Psoas muscle (tissue), 8 donors: Measurements from ENCODE around the gene CFAP157. TPM values are rescaled to one million over a fixed set of nuclear protein-coding genes. Genes with fewer than 3 reads are reported as not detected.
A peak's percentile ranks its signal among the peaks of the same experiment; 100 is the strongest.

Experiments used
- ATAC-seq, 4 donors: fragments of 200-7000 bp; cut with Tn5 transposase; one replicate each; pipeline ENCODE4 v1.9.1; 2020; ENCODE audit warnings: moderate library complexity in 3 of 4, mild to moderate bottlenecking in 2 of 4
- DNase-seq, 2 donors: peaks; one replicate each; pipeline ENCODE4 v3.0.0-alpha.2; 2020
- H3K27ac ChIP-seq: fragments of 200-600 bp; one replicate; pipeline ENCODE4 v1.8.0; 2022
- H3K27me3 ChIP-seq, 3 donors: fragments of 200-600 bp in 1 of 3; one replicate each; pipeline versions ENCODE4 v1.6.1 to v1.8.0; 2013 to 2022; ENCODE audit warnings: low read length in 2 of 3, mild to moderate bottlenecking in 2 of 3, moderate library complexity in 1 of 3; ENCODE audit not compliant: insufficient read depth in 3 of 3
- H3K36me3 ChIP-seq, 2 donors: fragments of 200-600 bp in 1 of 2; one replicate each; pipeline versions ENCODE4 v1.6.1 to v1.8.0; 2013 to 2022; ENCODE audit warnings: low read depth in 1 of 2, mild to moderate bottlenecking in 1 of 2, moderate library complexity in 1 of 2; ENCODE audit not compliant: insufficient read depth in 1 of 2
- H3K4me1 ChIP-seq: fragments of 200-600 bp; one replicate; pipeline ENCODE4 v1.8.0; 2022
- H3K4me3 ChIP-seq: fragments of 200-600 bp; one replicate; pipeline ENCODE4 v1.8.0; 2022; ENCODE audit warnings: mild to moderate bottlenecking
- H3K9me3 ChIP-seq: fragments of 200-600 bp; one replicate; pipeline ENCODE4 v1.8.0; 2022
- WGBS, 3 donors: extraction: QIAGEN DNeasy Blood & Tissue Kit; methylation state at CpG; one replicate each; pipeline versions ENCODE4 v1.1.6 to v1.1.7; 2013; 5-methylcytosine and 5-hydroxymethylcytosine counted together
- intact Hi-C, 2 donors: fragments of 100-400 bp; cut with DNase I; formaldehyde crosslinking; loops; one replicate each; pipeline versions ENCODE4 v1.11.0 to v1.14.2; 2022
- polyA plus RNA-seq, 3 donors: library from polyadenylated mRNA; stranded (reverse); fragments of 200-250 nt; gene quantifications; one replicate each; pipeline ENCODE4 v1.2.3, GENCODE V29; 2013
- total RNA-seq, 4 donors: library from RNA; stranded (reverse); fragmentation: NEBNext Ultra II Directional in 2 of 4; extraction: Animal tissue kit (Norgen Biotek cat#: 25700) in 2 of 4; gene quantifications; one replicate each; pipeline versions ENCODE4 v1.2.1 to v1.2.4, GENCODE V29; 2021 to 2023
- TF ChIP-seq, protein P1 (sequence below): fragments of 200-600 bp; IDR thresholded peaks from one replicate; pipeline ENCODE4 v1.8.0; 2022; ENCODE audit warnings: antibody characterized with exemption
- donor health status: healthy with polysubstance abuse.
- donor health status: DM: no; HTN: no; CAD: no; lungs with moderate emphysema.
- donor health status: Bipolar disorder and iron deficiency.
- donor health status: healthy.
- donor health status: DM: yes; HTN: yes; CAD: no.
- donor health status: DM: no; HTN: no; CAD: no.
- donor health status: DM: no; HTN: no; CAD: no.
- donor health status: DM: yes; HTN: yes; CAD: no.

The CFAP157 gene
- total and polyA plus RNA-seq, 7 donors, result 0.10 to 0.34 (median 0.23) TPM; not detected in 3

DNA sequence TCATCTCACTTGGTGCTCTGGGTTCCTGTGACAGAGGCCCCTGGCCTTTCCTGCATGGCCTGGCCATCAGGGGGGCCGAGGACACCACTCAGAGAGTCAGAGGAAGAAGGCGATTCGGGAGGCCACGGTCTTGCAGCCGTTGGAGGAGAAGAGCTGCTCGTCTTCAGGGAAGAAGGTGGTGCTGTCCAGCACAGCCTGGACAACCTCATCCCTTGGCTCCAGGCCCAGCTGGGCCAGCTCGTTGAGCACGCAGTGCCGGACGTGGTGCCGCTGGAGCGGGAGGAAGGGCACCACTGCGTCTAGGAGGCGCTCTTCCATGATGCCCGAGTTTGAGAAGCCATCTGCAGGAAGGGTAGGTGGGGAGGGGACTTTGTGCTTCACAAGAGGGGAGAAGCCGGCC is 25.1 kb downstream of the CFAP157 start:
- H3K27me3 ChIP-seq, result no peaks in the 10 kb centered on the region
- TF ChIP-seq, protein P1, sequence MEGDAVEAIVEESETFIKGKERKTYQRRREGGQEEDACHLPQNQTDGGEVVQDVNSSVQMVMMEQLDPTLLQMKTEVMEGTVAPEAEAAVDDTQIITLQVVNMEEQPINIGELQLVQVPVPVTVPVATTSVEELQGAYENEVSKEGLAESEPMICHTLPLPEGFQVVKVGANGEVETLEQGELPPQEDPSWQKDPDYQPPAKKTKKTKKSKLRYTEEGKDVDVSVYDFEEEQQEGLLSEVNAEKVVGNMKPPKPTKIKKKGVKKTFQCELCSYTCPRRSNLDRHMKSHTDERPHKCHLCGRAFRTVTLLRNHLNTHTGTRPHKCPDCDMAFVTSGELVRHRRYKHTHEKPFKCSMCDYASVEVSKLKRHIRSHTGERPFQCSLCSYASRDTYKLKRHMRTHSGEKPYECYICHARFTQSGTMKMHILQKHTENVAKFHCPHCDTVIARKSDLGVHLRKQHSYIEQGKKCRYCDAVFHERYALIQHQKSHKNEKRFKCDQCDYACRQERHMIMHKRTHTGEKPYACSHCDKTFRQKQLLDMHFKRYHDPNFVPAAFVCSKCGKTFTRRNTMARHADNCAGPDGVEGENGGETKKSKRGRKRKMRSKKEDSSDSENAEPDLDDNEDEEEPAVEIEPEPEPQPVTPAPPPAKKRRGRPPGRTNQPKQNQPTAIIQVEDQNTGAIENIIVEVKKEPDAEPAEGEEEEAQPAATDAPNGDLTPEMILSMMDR, result no peak
- intact Hi-C loops, result loop anchor here (5.0 kb wide), 3 partner anchors 120 to 230 kb away; partner anchors contain the start of gene STXBP1 (in 1 of the 2)
- peak in 1 of 2 donors; percentile 53 for DNase-seq
- ATAC-seq, result no peak
- peaks cover 11% of the 10 kb centered on the region for H3K4me1 ChIP-seq
- H3K9me3 ChIP-seq, result no peaks in the 10 kb centered on the region
- WGBS, 3 donors, result 66 to 71% (median 68%) methylated on average over 16 of the region's 16 CpGs
- H3K36me3 ChIP-seq, result peaks cover 0 to 31% of the 10 kb centered on the region in 2 donors
- H3K27ac ChIP-seq, result no peak overlapping the region
- no peak overlapping the region for H3K4me3 ChIP-seq

DNA sequence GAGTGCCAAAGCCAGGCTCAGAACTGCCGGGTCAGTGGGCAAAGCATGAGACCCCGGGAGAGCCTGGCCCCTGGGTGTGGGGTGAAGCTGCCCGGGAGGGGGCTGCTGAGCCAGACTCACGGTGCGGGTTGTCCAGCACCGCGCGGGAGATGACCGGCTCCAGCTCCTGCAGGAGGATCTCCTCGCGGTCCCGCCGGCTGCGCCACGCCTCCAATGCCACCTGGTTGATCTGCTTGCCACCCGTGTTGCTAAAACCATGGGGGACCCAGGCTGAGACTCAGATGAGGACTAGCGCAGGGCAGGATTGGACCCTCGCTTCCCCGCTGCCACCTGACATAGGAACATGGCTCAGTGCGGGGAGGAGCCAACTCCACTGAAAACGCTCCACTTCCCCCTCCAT is 25.7 kb downstream of the CFAP157 start:
- TF ChIP-seq, protein P1, result no peak
- Histone ChIP-seq H3K36me3 (peaks cover 0 to 31% of the 10 kb centered on the region in 2 donors), H3K4me3 (no peak overlapping the region), H3K27me3 (peaks cover 0 to 1% (median 0%) of the 10 kb centered on the region in 3 donors), H3K27ac (no peak overlapping the region), H3K4me1 (peaks cover 11% of the 10 kb centered on the region), H3K9me3 (no peaks in the 10 kb centered on the region)
- intact Hi-C loops, result loop anchor here (5.0 kb wide), 3 partner anchors 120 to 230 kb away; partner anchors contain the start of gene STXBP1 (in 1 of the 2)
- DNase-seq (no peak), ATAC-seq (no peak)
- 86 to 92% (median 90%) methylated on average over 21 of the region's 21 CpGs for WGBS, 3 donors

DNA sequence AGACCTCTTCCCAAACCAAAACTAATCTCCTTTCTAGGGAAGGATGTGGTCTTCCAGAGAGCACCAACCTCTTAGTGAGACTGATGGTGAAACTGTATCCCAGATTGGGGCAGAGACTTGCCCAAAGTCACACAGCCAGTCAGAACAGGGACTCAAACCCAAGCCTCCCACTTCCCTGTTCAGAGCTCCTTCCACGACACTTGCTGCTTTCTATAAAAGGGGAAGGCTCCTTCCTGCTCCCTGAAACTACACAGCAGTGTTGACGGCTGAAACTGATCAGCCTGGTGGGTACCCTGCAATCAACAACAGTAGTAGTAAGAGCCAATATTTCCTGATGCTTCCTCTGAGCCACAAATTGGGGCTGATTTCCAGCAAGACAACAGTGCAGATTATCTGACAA is 26.8 kb downstream of the CFAP157 start:
- Histone ChIP-seq H3K4me3 (peak overlapping the region; percentile 97), H3K27me3 (peaks cover 0 to 1% (median 0%) of the 10 kb centered on the region in 3 donors), H3K36me3 (peaks cover 0 to 38% of the 10 kb centered on the region in 2 donors), H3K4me1 (peaks cover 11% of the 10 kb centered on the region), H3K27ac (no peak overlapping the region), H3K9me3 (no peaks in the 10 kb centered on the region)
- DNase-seq (no peak), ATAC-seq (no peak)
- intact Hi-C loops, result loop anchor here (1.0 to 5.0 kb wide), 5 partner anchors 51 to 231 kb away; partner anchors contain the start of gene STXBP1 (in 1 of the 2)
- 76 to 92% (median 81%) methylated on average over 2 of the region's 2 CpGs for WGBS, 3 donors
- TF ChIP-seq, protein P1, result no peak

DNA sequence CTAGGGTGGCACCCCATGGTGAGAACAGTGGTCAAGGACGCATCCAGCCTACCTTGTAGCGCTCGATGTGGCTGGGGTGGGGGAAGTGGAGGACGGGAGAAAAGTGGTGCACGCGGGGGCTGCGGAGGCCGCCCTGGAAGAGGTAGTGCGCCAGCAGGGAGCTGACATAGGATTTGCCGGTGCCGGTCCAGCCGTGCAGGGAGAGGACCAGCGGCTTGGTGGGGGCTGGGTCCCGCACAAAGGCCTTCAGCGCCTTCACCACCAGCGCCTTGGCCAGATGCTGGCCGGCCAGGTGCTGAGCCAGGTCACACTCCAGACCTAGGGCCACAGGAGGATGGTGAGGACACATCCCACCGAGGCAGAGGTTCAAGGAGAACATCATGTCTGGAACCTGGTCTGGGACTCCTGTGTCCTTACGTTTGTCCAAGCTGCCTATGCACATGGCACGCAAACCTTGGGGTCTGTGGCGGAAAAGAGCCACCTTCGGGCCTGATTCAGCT is 27.5 kb downstream of the CFAP157 start:
- Histone ChIP-seq H3K27ac (peak overlapping the region; percentile 99), H3K4me3 (peak overlapping the region; percentile 97), H3K36me3 (peaks cover 0 to 42% of the 10 kb centered on the region in 2 donors), H3K27me3 (peaks cover 0 to 1% (median 0%) of the 10 kb centered on the region in 3 donors), H3K4me1 (peaks cover 11% of the 10 kb centered on the region), H3K9me3 (no peaks in the 10 kb centered on the region)
- ATAC-seq (no peak), DNase-seq (peak in 1 of 2 donors; percentile 69)
- intact Hi-C loops, result loop anchor here (1.0 to 5.0 kb wide), 5 partner anchors 51 to 232 kb away; partner anchors contain the start of gene STXBP1 (in 1 of the 2)
- WGBS, 3 donors, result 39 to 53% (median 45%) methylated on average over 22 of the region's 22 CpGs
- TF ChIP-seq, protein P1, result no peak
